ENCODE data around the gene MAPK8IP3.

- TF ChIP-seq EP300 (IDR thresholded peaks at IDR 0.05; ENCODE audit: borderline replicate concordance) (no peak), YY1 (IDR thresholded peaks at IDR 0.05; ENCODE audit: low read depth) (no peak), NFIC (IDR thresholded peaks at IDR 0.05) (no peak), EGR1 (IDR thresholded peaks at IDR 0.05) (no peak), USF1 (IDR thresholded peaks at IDR 0.05) (no peak), MAX (IDR thresholded peaks at IDR 0.05) (no peak), CEBPB (IDR thresholded peaks at IDR 0.05) (no peak), CREB1 (IDR thresholded peaks at IDR 0.05; ENCODE audit: low read depth) (no peak), ZBTB7A (IDR thresholded peaks at IDR 0.05; ENCODE audit: low read depth) (no peak), TCF12 (IDR thresholded peaks at IDR 0.05; ENCODE audit: low read depth) (no peak), TAF1 (IDR thresholded peaks at IDR 0.05; ENCODE audit: low read depth) (no peak)
Measured at GRCh38 chr16:1740234-1740633, 34.2 kb downstream of the MAPK8IP3 start.
